Effector memory CD4-positive, alpha-beta T cell (primary cell): ENCODE measurements around the gene C15orf61.

Source experiments
- DNase-seq, 3 donors: peaks; one replicate each; pipeline ENCODE4 v3.0.0-alpha.2; 2020
- H3K27ac ChIP-seq: 2 replicates; pipeline ENCODE4 v1.7.0; 2013; ENCODE audit warnings: mild to moderate bottlenecking, low read length, moderate library complexity; ENCODE audit not compliant: insufficient read depth, poor library complexity, severe bottlenecking
- H3K27me3 ChIP-seq: replicated peaks from 2 replicates; pipeline ENCODE4 v1.7.0; 2013; ENCODE audit warnings: mild to moderate bottlenecking, low read length; ENCODE audit not compliant: insufficient read depth, control insufficient read depth, poor library complexity, severe bottlenecking
- H3K36me3 ChIP-seq: 2 replicates; pipeline ENCODE4 v1.7.0; 2013; ENCODE audit warnings: mild to moderate bottlenecking, low read length, moderate library complexity; ENCODE audit not compliant: control insufficient read depth, insufficient read depth
- H3K4me1 ChIP-seq: 2 replicates; pipeline ENCODE4 v1.7.0; 2013; ENCODE audit warnings: low read length, mild to moderate bottlenecking; ENCODE audit not compliant: control insufficient read depth, insufficient read depth, poor library complexity, severe bottlenecking
- H3K4me3 ChIP-seq: 2 replicates; pipeline ENCODE4 v1.7.0; 2013; ENCODE audit warnings: low read length, low read depth, mild to moderate bottlenecking; ENCODE audit not compliant: insufficient read depth, poor library complexity, severe bottlenecking
- H3K9me3 ChIP-seq: 2 replicates; pipeline ENCODE4 v1.7.0; 2013; ENCODE audit warnings: mild to moderate bottlenecking, low read length, moderate library complexity; ENCODE audit not compliant: control insufficient read depth

The C15orf61 gene

DNA sequence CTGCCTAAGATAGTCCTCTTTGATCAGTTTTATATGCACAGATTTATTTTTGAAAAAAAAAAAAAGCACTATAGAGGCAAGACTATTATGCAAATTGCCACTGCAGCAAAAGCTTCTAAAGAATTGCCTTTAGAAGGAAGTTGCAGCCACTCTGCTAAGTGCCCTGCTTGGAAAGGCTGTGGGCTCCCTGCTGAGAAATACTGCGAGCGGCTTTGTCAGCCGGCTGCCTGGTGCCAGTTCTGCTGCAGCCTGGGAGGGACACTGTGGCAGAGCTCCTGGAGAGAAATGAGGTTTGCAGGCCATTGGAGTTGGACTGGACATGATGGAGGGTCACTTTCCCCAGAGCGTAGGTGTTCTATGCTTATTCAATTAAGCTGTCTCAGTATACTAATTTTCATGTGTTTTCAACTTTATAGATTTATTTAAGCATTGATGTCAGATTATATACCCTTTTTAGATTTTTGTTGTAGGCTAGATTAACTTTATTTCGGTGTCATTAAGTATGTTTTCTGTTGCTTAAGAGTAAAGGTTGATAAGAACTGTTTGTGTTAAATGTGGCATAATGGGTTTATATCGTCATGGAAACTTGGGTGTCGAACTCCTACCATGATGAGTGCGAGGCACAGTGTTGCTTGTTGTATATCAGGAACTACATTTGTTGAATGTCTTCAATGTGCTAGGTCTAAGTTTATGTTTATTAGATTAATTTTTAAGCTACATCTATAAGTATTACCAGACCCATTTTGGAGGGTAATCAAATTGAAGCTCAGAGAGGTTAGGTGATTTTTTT lies 28.1 kb downstream of the C15orf61 start:
- no peaks in the 10 kb centered on the region for H3K4me1 ChIP-seq
- no peak overlapping the region for H3K27ac ChIP-seq
- no peaks in the 10 kb centered on the region for H3K9me3 ChIP-seq
- no peaks in the 10 kb centered on the region for H3K27me3 ChIP-seq
- no peak for DNase-seq
- peaks cover 7% of the 10 kb centered on the region for H3K36me3 ChIP-seq
- H3K4me3 ChIP-seq = no peak overlapping the region

DNA sequence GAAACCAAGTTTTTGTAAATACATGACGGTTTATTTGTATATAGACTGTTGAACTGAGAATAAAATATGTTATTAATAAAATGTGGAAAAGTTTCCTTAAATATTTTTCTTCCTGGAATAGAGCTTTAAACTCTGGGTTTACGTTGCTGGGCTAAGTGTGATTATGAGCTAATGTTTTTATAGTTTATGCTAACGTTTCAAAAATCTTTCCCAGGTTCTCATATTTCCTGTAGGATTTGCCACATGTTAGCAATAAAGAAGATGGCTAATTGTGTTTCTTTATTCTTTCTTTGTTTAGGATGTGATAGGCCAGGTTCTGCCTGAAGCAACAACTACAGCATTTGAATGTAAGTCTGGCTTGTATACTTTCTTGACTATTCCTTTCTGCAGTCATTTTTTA lies 28.8 kb downstream of the C15orf61 start:
- DNase-seq = no peak
- Histone ChIP-seq H3K36me3 (peaks cover 7% of the 10 kb centered on the region), H3K9me3 (no peaks in the 10 kb centered on the region), H3K27ac (no peak overlapping the region), H3K4me3 (no peak overlapping the region), H3K27me3 (no peaks in the 10 kb centered on the region), H3K4me1 (no peaks in the 10 kb centered on the region)

GRCh38 chr15:67550522-67550921 lies 29.6 kb downstream of the C15orf61 start:
- no peak overlapping the region for H3K4me3 ChIP-seq
- no peaks in the 10 kb centered on the region for H3K27me3 ChIP-seq
- no peaks in the 10 kb centered on the region for H3K4me1 ChIP-seq
- H3K9me3 ChIP-seq = no peaks in the 10 kb centered on the region
- peaks cover 7% of the 10 kb centered on the region for H3K36me3 ChIP-seq
- H3K27ac ChIP-seq = no peak overlapping the region
- DNase-seq = no peak

- no peak for DNase-seq
- H3K27ac ChIP-seq = no peak overlapping the region
- H3K4me3 ChIP-seq = no peak overlapping the region
- H3K4me1 ChIP-seq = no peaks in the 10 kb centered on the region
- H3K9me3 ChIP-seq = no peaks in the 10 kb centered on the region
- H3K36me3 ChIP-seq = peaks cover 7% of the 10 kb centered on the region
- no peaks in the 10 kb centered on the region for H3K27me3 ChIP-seq
Measured at GRCh38 chr15:67551207-67551743, 30.3 kb downstream of the C15orf61 start.

GRCh38 chr15:67554580-67554979 lies 33.6 kb downstream of the C15orf61 start:
- Histone ChIP-seq H3K27me3 (no peaks in the 10 kb centered on the region), H3K27ac (no peak overlapping the region), H3K9me3 (no peaks in the 10 kb centered on the region), H3K4me3 (no peak overlapping the region), H3K36me3 (peaks cover 17% of the 10 kb centered on the region), H3K4me1 (no peaks in the 10 kb centered on the region)
- DNase-seq = no peak

DNA sequence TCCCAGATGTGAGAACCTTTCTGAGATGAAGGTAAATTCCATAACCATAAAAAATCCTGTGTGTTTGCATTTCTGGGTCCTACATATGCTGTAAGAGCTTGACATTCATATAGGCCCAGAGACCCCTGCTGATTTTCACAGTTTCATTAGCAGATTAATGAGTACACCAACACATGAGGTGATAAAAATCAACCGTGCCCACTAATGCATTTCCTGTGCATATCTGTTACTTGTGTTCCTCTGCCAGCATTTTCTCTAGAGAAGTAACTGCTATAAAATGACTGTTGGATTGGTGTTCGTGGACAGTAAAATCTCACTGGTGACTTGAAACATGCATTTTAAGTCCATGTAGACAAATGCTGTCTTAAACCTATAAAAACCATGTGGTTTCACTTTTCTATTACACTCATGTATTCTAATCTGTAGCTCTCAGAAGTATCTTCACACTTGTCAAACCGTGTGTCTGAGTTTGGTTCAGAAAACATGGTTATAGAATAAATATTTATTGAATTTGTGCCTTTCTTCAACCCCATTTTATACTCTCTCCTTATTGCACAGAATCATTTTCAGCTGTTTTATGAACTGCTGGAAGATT lies 36.1 kb downstream of the C15orf61 start:
- Histone ChIP-seq H3K4me1 (no peaks in the 10 kb centered on the region), H3K9me3 (no peaks in the 10 kb centered on the region), H3K27ac (no peak overlapping the region), H3K4me3 (no peak overlapping the region), H3K27me3 (no peaks in the 10 kb centered on the region), H3K36me3 (peaks cover 13% of the 10 kb centered on the region)
- no peak for DNase-seq

- no peak overlapping the region for H3K4me3 ChIP-seq
- DNase-seq = no peak
- no peaks in the 10 kb centered on the region for H3K9me3 ChIP-seq
- no peak overlapping the region for H3K27ac ChIP-seq
- H3K4me1 ChIP-seq = no peaks in the 10 kb centered on the region
- no peaks in the 10 kb centered on the region for H3K27me3 ChIP-seq
- H3K36me3 ChIP-seq = peaks cover 10% of the 10 kb centered on the region
Measured at GRCh38 chr15:67558502-67558901, 37.6 kb downstream of the C15orf61 start.

GRCh38 chr15:67559158-67559557 lies 38.2 kb downstream of the C15orf61 start:
- Histone ChIP-seq H3K27me3 (no peaks in the 10 kb centered on the region), H3K4me1 (no peaks in the 10 kb centered on the region), H3K27ac (no peak overlapping the region), H3K36me3 (peaks cover 10% of the 10 kb centered on the region), H3K9me3 (no peaks in the 10 kb centered on the region), H3K4me3 (no peak overlapping the region)
- DNase-seq = no peak

DNA sequence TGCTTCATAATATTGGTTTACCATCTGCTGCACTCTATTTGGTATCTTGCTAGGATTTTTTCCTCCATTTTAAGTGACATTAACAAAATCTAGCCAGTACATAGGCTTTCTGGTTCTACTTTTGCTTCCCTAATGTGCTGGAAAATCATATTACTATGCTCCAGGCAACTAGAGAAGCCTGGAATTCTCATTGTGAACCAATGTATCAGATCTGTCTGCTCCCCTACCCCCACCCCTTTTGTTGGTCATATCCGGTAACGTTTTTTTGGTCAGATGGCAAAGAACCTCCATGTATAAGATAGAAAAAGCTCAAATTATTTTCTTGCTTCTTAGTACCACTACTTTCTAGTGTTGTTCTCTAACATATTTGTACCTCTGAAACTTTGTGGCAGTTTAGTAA lies 38.6 kb downstream of the C15orf61 start:
- Histone ChIP-seq H3K36me3 (peaks cover 10% of the 10 kb centered on the region), H3K9me3 (no peaks in the 10 kb centered on the region), H3K4me3 (no peak overlapping the region), H3K27me3 (no peaks in the 10 kb centered on the region), H3K27ac (no peak overlapping the region), H3K4me1 (no peaks in the 10 kb centered on the region)
- DNase-seq = no peak

GRCh38 chr15:67560320-67560719 lies 39.4 kb downstream of the C15orf61 start:
- H3K4me3 ChIP-seq = no peak overlapping the region
- no peaks in the 10 kb centered on the region for H3K4me1 ChIP-seq
- no peaks in the 10 kb centered on the region for H3K27me3 ChIP-seq
- no peak overlapping the region for H3K27ac ChIP-seq
- DNase-seq = no peak
- no peaks in the 10 kb centered on the region for H3K9me3 ChIP-seq
- peaks cover 10% of the 10 kb centered on the region for H3K36me3 ChIP-seq
